ENCODE results near the gene ARMH3.

Gene ARMH3

GRCh38 chr10:101935431-101935830, 120.5 kb downstream of the ARMH3 start:
- DNase-seq = no peak

- no peak for DNase-seq
Measured at GRCh38 chr10:101934686-101935305, 121.2 kb downstream of the ARMH3 start.

GRCh38 chr10:101933976-101934375, 122.0 kb downstream of the ARMH3 start:
- no peak for DNase-seq

GRCh38 chr10:101932183-101932582, 123.8 kb downstream of the ARMH3 start:
- no peak for DNase-seq

- no peak for DNase-seq
Measured at GRCh38 chr10:101925027-101925426, 130.9 kb downstream of the ARMH3 start.

- DNase-seq = no peak
Measured at GRCh38 chr10:101923256-101923655, 132.7 kb downstream of the ARMH3 start.

GRCh38 chr10:101922846-101923245, 133.1 kb downstream of the ARMH3 start:
- DNase-seq = no peak

- no peak for DNase-seq
Measured at GRCh38 chr10:101920546-101920945, 135.4 kb downstream of the ARMH3 start.

- no peak for DNase-seq
Measured at GRCh38 chr10:101919026-101919770, 136.8 kb downstream of the ARMH3 start.

GRCh38 chr10:101912561-101913179, 143.3 kb downstream of the ARMH3 start:
- no peak for DNase-seq

GRCh38 chr10:101906586-101907183, 149.3 kb downstream of the ARMH3 start:
- DNase-seq = no peak

GRCh38 chr10:101905251-101905650, 150.7 kb downstream of the ARMH3 start:
- DNase-seq = no peak

- peak; percentile 33 for DNase-seq
Measured at GRCh38 chr10:101903827-101904550, 152.0 kb downstream of the ARMH3 start.

GRCh38 chr10:101902820-101903145, 153.2 kb downstream of the ARMH3 start:
- DNase-seq = no peak

- DNase-seq = no peak
Measured at GRCh38 chr10:101902032-101902819, 153.7 kb downstream of the ARMH3 start.

- no peak for DNase-seq
Measured at GRCh38 chr10:101901340-101901739, 154.6 kb downstream of the ARMH3 start.

- DNase-seq = no peak
Measured at GRCh38 chr10:101897633-101898032, 158.3 kb downstream of the ARMH3 start.

- no peak for DNase-seq
Measured at GRCh38 chr10:101896225-101896877, 159.6 kb downstream of the ARMH3 start.

GRCh38 chr10:101895781-101896180, 160.2 kb downstream of the ARMH3 start:
- DNase-seq = no peak

GRCh38 chr10:101894742-101895141, 161.2 kb downstream of the ARMH3 start:
- DNase-seq = no peak

GRCh38 chr10:101894266-101894665, 161.7 kb downstream of the ARMH3 start:
- DNase-seq = no peak
